AML-193 (cell line): ENCODE measurements around the gene FAM200B.
"Not testable (repeated sequence)": the region's sequence is repeated elsewhere in the genome, so short reads cannot be mapped to it uniquely, and the experiment has no call there.

ENCODE experiments used
- DNase-seq, 2 experiments: peaks; one replicate each; lab custom pipeline; 2025; lab: John Stamatoyannopoulos, UW

Gene FAM200B

GRCh38 chr4:15695729-15696128 lies 14.1 kb downstream of the FAM200B start:
- no peak for DNase-seq

- no peak for DNase-seq
Observed at GRCh38 chr4:15696866-15697265, 15.2 kb downstream of the FAM200B start.

DNA sequence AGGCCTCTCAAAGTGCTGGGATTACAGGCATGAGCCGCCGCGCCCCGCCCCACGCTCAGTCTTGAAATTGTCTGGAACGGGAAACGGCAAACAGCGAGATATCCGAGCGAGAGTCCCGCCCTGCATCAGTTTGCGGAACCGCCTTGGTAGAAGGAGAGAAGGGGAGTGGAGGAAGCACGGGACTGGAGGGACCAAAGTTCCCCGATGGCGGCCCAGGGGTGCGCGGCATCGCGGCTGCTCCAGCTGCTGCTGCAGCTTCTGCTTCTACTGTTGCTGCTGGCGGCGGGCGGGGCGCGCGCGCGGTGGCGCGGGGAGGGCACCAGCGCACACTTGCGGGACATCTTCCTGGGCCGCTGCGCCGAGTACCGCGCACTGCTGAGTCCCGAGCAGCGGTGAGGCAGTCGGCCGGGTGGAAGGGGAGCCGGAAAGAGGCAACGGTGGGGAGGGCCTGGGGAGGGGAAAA lies 21.3 kb downstream of the FAM200B start, which contains the start of gene BST1:
Gene BST1 (plus strand): TSS at position 125 of the 463 bp plus-strand sequence. CDS start 80 bp downstream, at position 205.
- peak; percentile 80 to 81 for DNase-seq

GRCh38 chr4:15703439-15703838 lies 21.8 kb downstream of the FAM200B start:
- no peak for DNase-seq

DNA sequence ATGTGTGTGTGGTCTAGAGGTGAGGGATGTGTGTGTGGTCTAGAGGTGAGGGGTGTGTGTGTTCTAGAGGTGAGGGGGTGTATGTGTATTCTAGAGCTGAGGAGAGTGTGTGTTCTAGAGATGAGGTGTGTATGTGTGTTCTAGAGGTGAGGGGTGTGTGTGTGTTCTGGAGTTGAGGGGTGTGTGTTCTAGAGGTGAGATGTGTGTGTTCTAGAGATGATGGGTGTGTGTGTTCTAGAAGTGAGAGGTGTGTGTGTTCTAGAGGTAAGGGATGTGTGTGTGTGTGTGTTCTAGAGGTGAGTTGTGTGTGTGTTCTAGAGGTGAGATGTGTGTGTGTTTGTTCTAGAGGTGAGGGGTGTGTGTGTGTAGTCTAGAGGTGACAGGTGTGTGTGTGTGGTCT lies 22.5 kb downstream of the FAM200B start:
- DNase-seq = no peak

- no peak for DNase-seq
Observed at GRCh38 chr4:15706646-15707362, 25.2 kb downstream of the FAM200B start.

GRCh38 chr4:15707363-15707715 lies 25.7 kb downstream of the FAM200B start:
- no peak for DNase-seq

DNA sequence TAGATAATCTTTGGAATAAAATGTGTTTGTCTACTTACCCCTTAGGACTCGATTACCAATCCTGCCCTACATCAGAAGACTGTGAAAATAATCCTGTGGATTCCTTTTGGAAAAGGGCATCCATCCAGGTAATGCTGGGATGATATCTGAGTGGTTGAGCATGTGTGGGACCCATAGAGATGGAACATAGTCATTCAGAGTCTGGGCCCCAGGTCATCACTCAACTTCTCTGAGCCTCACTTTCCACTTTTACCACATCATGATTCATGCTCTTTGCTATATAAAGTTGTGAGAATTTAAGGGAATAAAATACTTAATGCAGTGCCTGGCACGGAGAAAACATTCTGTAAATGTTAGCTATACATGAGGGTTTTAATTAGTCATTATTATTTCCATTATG lies 30.1 kb downstream of the FAM200B start:
- DNase-seq = no peak

DNA sequence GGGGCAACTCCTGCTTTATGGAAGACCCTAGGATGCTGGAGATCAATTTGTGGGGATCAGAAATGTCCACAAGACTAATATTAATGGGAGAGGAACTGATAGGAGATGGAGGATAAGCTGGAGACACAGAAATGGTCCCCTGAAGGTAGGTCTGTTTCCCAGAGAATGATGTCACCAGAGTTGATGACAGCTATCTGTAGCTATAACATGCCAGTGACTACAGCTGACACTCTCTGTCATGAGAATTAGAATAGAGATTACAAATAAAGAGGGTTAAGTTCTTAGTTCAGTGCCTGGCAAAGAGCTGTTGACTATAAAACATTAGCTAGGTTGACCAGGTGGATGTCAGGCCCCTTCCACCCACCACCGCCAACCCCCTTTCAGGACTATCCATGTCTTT lies 30.6 kb downstream of the FAM200B start:
- no peak for DNase-seq

GRCh38 chr4:15714141-15714540 lies 32.5 kb downstream of the FAM200B start:
- DNase-seq = no peak

- DNase-seq = no peak
Observed at GRCh38 chr4:15714646-15715435, 33.2 kb downstream of the FAM200B start.

- DNase-seq = no peak
Observed at GRCh38 chr4:15716115-15716514, 34.5 kb downstream of the FAM200B start.

- no peak for DNase-seq
Observed at GRCh38 chr4:15717086-15717485, 35.5 kb downstream of the FAM200B start.

DNA sequence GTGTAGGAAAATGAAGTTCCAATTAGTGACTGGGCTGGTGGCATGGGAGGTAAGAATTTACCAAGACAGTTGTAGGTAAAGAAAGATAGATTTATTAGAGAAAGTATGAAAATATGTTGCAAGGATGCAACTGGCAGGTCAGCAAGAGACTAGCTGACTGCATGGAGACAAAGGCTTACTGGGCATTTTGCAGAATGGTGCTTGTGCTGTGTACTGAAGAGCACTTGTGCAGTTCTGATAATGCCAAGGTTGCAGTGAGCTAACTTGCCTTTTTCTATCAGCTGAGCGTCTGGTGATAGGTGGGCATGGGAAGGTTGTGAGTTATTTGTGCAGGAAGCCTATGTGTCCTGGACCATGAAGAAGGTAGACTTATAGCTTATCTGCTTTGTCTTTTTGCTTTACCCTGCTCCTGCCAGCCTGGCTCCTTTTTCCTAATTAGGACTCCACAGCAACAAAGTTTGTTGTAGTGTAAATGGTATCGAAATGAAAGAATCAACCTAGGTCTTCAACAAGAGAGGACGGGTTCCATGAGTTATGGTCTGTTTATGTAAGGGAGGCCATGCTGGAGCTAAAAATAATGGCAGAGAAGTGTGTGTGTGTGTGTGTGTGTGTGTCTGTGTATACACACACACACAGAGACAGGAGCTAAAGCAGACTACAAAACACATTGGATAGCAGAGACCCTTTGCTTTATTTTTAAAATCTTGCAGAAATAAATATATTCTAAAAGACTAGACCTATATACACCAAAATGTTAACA lies 36.2 kb downstream of the FAM200B start:
- no peak for DNase-seq

DNA sequence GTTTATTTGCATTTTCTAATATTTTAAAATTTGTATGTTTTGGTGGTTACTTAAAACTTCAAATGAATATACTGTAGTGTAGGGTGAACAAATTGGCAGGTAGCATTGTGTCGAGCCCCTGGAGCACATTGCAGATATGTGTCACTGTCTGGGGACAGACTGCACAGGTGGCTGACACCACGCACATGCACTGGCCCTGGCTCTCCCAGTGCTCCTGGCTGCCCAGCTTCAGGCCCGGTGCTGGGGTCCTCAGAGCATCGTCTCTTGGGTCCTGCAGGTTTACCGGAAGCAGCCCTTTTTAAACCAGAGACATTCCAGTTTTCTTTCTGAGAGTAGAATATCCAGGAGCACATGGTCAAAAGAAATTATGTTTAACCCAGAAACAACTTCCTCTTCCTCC lies 36.8 kb downstream of the FAM200B start:
- DNase-seq = no peak

DNA sequence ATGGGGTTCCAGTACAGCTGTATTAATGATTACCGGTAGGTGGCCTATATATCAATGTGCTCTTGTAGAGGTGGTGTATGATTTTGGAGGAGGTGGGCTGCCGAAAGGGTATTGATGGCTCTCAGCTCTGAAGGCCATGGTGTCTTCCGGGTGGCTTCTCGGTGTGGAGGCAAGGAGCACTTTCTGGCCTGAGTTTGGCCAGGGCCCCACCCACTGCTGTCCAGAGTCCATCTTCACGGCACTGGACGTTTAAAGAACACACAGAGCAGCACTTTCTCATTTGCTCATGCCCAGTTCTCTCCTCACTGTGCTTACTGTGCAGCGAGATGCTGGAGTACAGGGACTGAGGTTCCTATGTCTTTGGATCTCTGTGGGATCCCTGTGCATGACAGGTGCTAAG lies 37.3 kb downstream of the FAM200B start:
- no peak for DNase-seq

GRCh38 chr4:15719506-15719905 lies 37.9 kb downstream of the FAM200B start:
- no peak for DNase-seq

- DNase-seq = peak in 1 of 2 experiments; percentile 17
Observed at GRCh38 chr4:15720851-15721250, 39.2 kb downstream of the FAM200B start.

DNA sequence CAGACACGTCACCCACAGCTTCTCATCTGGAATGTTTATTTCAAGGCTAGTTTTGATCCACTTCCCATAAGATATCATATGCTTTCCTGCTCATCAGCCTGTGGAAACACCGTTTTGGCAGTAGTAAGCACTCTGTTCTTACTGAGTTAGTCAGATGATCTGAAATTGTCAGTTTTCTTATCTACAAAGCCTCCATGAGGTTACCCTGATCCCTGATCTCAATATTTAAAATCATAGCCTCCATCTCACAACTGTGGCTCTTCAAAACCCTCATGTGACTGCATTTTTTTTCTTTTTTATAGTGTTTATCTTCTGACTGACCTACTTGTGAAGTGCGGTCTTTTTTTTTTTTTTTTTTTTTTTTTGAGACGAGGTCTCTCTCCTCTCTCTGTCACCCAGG lies 44.0 kb downstream of the FAM200B start:
- DNase-seq = no peak

- DNase-seq = peak; percentile 62 to 74
Observed at GRCh38 chr4:15729910-15730533, 48.4 kb downstream of the FAM200B start.

DNA sequence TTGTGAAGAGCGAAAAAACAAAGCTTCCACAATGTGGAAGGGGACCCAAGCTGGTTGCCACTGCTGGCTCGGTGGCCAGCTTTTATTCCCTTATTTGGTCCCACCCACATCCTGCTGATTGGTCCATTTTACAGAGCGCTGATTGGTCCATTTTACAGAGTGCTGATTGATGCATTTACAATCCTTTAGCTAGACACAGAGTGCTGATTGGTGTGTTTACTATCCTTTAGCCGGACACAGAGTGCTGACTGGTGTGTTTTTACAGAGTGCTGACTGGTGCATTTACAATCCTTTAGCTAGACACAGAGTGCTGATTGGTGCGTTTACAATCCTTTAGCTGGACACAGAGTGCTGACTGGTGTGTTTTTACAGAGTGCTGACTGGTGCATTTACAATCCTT lies 51.4 kb downstream of the FAM200B start:
- DNase-seq = not testable (repeated sequence)

- DNase-seq = no peak
Observed at GRCh38 chr4:15735536-15735935, 53.9 kb downstream of the FAM200B start.
